ENCODE results near the gene EXOC1. TPM values are rescaled to one million over a fixed set of nuclear protein-coding genes. Genes with fewer than 3 reads are reported as not detected.
A peak's percentile ranks its signal among the peaks of the same experiment; 100 is the strongest.
"Not testable (repeated sequence)": the region's sequence is repeated elsewhere in the genome, so short reads cannot be mapped to it uniquely, and the experiment has no call there.

The EXOC1 gene, protein sequence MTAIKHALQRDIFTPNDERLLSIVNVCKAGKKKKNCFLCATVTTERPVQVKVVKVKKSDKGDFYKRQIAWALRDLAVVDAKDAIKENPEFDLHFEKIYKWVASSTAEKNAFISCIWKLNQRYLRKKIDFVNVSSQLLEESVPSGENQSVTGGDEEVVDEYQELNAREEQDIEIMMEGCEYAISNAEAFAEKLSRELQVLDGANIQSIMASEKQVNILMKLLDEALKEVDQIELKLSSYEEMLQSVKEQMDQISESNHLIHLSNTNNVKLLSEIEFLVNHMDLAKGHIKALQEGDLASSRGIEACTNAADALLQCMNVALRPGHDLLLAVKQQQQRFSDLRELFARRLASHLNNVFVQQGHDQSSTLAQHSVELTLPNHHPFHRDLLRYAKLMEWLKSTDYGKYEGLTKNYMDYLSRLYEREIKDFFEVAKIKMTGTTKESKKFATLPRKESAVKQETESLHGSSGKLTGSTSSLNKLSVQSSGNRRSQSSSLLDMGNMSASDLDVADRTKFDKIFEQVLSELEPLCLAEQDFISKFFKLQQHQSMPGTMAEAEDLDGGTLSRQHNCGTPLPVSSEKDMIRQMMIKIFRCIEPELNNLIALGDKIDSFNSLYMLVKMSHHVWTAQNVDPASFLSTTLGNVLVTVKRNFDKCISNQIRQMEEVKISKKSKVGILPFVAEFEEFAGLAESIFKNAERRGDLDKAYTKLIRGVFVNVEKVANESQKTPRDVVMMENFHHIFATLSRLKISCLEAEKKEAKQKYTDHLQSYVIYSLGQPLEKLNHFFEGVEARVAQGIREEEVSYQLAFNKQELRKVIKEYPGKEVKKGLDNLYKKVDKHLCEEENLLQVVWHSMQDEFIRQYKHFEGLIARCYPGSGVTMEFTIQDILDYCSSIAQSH
- total RNA-seq = 37.4 and 42.5 TPM in 2 replicates

DNA sequence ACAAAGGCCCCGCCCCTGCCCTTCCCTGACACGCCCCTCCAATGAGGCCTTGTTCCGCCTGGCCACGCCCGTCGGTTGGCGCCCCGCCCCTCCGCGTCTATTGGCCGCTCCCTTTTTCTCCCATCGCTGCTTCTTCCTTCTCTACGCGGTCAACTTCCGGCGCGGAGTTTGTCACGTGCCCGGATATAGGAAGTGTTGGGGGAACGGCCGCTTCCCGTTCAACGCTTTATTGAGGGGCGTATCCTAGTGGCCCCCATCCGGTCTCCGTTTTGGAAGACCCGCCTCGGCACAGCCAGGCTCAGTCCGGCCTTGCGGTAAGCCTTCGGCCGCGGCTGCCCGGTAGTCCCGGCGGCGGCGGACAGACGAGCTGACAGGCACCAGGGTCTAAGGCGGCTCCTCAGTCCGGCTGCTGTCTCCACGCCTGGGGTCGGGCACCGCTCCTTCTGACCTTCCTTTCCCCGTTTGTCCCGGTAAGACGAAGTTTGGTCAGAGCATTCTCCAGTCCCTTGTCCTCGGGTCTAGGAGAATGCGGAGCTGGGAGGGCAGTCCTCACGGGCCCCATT, at the start of gene EXOC1:
TSS of gene EXOC1 (plus strand) at position 165 of the 563 bp plus-strand sequence. CDS start 4,676 bp downstream, outside the sequence.
- peak; percentile 58 for DNase-seq (ENCODE audit: extremely low read depth, low read depth, low spot score)

DNA sequence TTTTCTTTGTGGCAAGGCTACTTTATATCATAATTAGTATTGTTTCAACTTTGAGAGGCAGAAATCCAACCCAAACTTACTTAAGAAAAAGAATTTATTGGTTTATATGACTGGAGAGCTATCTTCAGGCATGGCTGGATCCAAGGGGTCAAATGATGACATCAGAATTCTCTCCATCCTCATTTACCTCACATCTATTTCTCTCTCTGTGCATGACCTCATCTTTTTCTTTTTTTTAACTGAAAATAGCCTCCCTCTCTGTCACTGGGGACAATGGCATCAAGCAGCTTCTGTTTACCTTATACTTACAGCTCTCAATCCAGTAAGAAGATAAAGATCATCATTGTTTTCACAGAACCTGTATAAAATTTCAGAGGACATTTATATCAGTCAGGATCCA, 45.9 kb upstream of the EXOC1 start:
- DNase-seq (ENCODE audit: extremely low read depth, low read depth, low spot score) = no peak

DNA sequence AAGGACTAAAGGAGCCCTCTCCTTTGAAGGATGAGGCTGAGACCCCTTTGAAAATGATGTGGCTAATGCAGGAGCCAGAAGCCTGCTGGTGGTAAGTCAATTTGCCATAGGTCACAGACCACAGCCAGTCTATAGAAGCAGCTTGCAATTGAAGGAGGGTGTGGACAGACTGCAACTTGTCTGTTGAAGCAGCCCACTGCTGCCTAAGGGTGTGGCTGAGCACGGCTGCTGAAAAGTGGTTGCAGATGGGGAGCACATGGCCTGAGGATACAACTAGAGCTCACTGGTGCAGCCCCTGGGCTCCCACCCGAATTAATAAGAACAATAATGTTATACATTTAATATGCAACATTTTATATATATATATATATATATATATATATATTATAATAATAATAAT, 45.3 kb upstream of the EXOC1 start:
- DNase-seq (ENCODE audit: extremely low read depth, low read depth, low spot score) = no peak

DNA sequence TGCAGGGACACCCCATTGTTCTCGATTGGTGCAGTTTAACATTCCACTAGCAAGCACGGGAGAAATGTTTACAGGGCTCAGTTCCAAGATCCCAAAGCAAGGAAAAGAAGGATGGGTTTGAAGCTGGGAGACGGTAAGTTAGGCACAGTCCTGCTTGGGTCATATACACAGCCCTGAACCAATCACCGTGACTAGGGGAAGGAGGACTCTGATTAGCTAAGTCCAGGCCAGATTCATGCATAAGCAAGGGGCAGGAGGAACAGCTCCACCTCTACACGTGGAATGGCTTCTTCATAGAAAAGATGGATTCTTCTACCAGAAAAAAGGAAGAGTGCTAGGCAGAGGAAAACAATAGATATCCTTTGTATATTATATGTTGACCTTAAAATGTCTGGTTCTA, 44.8 kb upstream of the EXOC1 start:
- no peak for DNase-seq (ENCODE audit: extremely low read depth, low read depth, low spot score)

DNA sequence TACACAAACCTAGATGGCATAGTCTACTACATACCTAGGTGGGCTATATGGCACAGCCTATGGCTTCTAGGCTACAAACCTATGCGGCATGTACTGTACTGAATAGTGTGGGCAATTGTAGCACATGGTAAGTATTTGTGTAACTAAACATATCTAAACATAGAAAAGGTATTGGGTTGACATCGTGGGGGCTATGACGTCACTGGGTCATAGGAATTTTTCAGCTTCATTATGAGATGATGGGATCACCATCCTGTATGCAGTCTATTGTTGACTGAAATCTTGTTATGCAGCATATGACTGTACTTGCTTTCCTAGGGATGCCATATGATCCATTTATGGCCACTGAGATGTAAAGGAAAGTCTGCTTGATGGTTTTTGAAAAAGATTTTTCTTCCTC, 35.8 kb upstream of the EXOC1 start:
- no peak for DNase-seq (ENCODE audit: extremely low read depth, low read depth, low spot score)

DNA sequence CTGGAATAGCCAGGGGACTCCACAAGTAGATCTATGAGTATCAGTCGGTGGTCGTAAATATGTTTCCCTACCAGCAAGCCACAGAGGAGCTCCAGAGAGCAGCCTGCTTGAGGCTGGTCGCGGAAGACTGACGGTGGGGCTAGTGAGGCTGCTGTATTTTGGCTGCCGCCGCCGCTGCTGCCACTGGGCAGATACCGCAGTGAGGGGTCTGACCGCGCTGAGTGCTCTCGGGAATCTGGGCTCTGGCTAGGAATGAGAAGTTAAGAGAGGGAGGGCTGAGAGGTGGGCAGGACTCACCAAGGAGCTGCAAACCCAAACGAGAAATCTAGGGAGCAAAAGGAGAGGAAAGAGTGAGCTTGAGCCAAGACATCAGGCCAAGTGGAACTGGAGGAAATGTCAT, 33.8 kb upstream of the EXOC1 start, which contains the start of gene EXOC1L:
TSS of gene EXOC1L (plus strand) at position 157 of the 400 bp plus-strand sequence. CDS start at position 394, 237 bp downstream.
- no peak for DNase-seq (ENCODE audit: extremely low read depth, low read depth, low spot score)

DNA sequence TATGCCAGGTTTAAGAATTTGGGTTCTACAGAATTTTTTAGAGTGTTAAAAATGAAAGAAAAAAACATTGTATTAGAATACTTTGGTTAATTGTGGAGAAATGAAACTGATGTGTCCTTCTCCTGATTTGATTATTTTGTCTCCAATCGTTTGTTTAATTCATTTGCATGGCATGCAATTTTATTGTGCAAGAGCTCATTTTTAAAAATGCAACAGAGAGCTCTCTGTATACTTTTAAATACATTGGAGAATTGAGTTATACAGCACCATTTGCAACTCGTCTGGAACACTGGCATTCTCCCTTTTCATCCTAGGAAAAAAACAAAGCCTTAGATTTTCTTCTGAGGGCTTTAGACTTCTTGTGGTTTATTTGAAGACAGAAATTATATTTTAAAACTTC, 33.2 kb upstream of the EXOC1 start:
- no peak for DNase-seq (ENCODE audit: extremely low read depth, low read depth, low spot score)

DNA sequence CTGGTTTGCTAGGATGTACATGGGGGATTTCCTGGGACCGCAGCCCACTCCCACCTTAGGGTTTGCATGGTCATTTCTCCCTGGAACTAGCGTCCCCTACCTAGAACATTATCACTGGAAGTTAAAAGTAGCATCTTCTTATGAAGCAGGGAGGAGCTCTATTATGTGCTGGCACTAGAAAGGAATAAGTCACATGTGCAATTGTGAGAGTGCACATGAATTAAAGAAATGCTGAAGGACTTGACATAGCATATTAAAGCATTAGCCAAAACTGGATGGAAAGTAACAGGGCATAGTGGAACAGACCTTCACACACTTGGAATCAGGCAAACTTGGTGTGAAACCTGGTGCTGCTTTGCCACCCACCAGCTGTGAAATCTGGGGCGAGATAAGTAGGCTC, 31.1 kb upstream of the EXOC1 start:
- no peak for DNase-seq (ENCODE audit: extremely low read depth, low read depth, low spot score)

DNA sequence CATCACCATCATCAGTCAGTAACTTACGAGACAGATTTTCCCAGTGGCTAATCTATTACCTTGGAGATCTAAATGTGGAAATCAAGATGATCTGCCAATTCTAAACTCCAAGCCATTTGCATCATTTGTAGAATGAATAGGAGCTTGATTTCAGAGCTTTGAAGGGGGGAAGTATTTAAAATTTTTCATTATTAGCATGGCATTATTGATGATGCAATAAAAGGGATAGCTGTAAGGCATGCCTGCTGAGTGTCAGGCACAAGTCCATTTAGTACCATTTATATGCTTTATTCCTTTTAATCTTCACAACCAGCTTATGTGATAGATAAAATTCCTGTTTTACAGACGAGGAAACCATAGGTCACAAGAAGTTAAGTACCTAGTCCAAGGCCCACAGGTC, 28.6 kb upstream of the EXOC1 start:
- no peak for DNase-seq (ENCODE audit: extremely low read depth, low read depth, low spot score)

DNA sequence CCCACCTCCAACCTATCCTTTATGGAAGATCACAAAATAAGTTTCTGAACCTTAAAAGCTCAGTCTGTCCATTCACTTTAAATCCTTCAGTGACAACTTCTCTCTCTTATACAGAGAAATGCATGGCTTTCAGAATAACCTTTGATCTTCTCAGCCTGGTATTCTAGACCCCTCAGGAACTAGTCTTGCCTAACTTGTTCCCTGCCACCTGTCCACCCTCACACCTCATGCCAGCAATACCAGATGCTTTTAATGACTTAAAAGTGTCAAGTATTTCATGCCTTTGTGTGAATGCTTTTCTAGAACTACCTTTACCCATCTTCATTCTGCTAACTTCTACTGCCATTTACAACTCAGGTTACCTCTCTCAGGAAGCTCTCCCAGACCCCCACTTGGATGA, 26.5 kb upstream of the EXOC1 start:
- no peak for DNase-seq (ENCODE audit: extremely low read depth, low read depth, low spot score)

DNA sequence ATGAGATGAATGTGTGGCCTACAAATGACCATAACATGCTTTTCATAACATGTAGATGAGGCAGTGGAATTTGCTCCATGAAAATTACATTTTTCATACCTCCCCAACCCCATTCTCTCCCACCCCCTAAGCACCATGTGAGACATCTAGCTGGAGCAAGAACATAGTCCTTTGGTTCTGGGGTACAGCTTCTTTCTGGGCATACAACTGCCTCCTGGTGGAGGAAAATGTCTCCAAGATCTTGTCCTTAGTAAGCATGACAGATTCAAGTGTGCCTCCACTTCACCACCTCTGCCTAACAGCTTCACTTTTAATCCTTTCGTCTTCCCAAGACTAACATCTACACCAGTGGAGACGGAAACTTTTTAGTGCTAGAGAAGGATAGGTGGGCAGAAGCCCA, 25.9 kb upstream of the EXOC1 start:
- DNase-seq (ENCODE audit: extremely low read depth, low read depth, low spot score) = no peak

DNA sequence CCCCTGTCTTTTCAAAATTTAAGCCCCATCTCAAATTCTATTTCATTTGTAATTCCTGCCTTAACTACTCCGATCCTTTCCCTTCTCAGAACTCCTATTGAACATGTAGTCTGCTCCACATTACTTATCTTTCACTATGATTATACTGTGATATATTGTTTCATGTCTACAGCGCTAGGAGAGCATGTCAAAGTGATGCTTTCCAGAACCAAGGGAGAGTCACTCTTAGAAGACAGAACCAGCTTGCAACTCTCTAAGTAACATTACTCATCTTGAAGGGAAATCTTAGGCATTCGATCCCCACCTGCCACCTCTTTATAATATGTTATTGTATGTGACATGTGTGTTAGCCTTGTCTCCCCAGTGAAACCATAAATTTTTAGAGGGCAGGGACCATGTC, 23.4 kb upstream of the EXOC1 start:
- no peak for DNase-seq (ENCODE audit: extremely low read depth, low read depth, low spot score)

DNA sequence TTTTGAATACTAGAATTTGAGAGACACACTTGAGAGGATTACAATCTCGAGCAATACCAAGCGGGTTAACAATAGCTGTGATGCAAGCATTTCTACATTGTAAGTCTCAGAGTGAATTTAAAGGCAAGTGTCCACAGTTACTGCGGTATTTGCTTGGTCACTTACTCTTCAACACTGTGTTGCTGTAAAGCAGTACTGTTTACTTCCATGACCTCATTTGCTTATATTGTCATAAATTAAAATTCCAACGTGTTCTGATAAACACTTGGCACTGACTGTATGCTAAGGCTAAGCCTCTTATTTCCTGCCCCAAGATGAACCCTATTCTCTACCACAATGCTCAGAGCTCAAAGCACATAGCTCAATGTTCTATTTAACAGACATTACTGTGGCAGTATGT, 22.7 kb upstream of the EXOC1 start:
- DNase-seq (ENCODE audit: extremely low read depth, low read depth, low spot score) = no peak

DNA sequence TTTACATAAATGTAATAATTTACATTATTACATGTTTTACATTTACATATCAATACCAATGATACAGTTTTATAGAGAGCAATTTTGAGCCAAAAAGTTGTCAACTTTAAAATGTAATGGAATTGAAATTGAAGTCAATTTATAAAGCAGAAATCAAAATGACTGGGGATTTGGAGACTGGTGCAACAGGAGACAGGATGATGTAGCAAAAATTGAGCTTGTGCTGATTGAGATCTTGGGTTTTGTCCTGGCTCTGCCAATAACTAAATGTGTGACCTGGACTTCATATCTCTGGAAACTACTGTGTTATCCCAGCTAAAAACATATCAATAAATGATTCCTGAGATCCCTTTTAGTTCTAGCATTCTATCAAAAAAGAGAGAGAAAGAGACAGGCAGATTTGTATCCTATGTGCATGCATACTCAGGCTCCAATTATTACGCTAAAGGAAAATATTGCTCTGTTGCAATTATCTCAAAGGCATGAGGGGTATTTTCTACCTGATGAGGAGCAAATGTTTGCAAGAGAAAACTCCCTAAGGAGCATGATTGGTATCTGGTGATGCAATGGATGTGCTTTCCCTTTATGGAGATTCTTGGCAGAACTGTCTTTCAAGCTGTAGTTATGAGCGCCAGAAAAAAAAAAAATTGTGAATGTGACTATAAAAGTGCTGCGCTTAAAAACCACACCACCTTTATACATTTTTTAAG, 19.2 kb upstream of the EXOC1 start:
- no peak for DNase-seq (ENCODE audit: extremely low read depth, low read depth, low spot score)

DNA sequence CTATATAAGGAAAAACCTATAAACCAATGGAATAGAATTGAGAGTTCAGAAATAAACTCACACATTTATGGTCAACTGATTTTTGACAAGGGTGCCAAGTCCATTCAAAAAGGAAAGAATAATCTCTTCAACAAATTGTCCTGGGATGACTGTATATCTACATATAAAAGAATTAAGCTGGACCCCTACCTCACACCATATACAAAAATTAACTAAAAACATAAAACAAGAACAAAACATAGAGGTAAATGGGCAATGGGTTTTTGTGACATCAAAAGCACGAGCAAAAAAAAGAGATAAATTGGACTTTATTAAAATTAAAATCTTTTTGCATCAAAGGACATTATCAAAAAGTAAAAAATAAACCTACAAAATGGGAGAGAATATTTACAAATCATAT, 15.5 kb upstream of the EXOC1 start:
- no peak for DNase-seq (ENCODE audit: extremely low read depth, low read depth, low spot score)

DNA sequence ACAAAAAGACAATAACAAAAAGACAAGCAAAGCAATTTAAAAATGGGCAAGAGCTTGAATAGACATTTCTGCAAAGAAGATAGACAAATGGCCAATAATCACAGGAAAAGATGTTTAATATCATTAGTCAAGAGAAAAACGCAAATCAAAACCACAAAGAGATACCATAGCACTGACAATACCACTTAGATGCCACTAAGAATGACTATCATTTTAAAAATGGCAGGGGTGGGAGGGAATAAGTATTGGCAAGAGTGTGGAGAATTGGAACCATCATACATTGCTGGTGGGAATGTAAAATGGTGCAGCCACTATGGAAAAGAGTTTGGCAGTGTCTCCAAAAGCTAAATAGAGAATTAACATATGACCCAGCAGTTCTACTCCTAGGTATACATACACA, 15.1 kb upstream of the EXOC1 start:
- no peak for DNase-seq (ENCODE audit: extremely low read depth, low read depth, low spot score)

DNA sequence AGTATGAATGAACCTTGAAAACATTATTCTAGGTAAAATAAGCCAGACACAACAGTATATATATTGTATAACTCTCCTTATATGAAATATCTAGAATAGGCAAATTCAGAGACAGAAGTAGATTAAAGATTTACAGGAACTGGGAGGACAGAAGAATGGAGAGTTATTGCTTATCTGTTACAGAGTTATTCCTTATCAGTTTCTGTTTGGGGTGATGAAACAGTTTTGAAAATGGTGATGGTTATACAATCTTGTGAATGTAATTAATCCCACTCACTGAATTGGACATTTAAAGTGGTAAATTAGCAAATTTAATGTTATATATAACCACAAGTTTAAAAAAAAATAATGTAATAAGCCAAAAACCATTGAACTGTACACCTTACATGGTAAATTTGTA, 14.5 kb upstream of the EXOC1 start:
- DNase-seq (ENCODE audit: extremely low read depth, low read depth, low spot score) = no peak

DNA sequence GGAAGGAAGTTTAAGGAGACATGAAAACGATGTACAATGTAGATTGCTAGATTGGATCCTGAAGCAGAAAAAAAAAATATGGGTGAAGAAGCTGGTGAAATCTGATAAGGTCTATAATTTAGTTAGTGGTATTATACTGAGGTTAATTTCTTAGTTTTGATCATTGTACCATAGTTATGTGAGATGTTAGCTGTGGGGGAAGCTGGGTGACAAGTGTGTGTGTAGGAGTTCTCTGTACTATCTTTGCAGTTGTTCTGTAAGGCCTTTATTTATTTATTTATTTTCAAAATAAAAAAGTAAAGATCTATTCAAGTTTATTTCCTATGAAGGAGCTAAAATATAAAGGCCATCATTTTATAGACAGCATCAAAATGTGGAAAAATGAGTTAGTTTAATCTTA, 12.5 kb upstream of the EXOC1 start:
- no peak for DNase-seq (ENCODE audit: extremely low read depth, low read depth, low spot score)

DNA sequence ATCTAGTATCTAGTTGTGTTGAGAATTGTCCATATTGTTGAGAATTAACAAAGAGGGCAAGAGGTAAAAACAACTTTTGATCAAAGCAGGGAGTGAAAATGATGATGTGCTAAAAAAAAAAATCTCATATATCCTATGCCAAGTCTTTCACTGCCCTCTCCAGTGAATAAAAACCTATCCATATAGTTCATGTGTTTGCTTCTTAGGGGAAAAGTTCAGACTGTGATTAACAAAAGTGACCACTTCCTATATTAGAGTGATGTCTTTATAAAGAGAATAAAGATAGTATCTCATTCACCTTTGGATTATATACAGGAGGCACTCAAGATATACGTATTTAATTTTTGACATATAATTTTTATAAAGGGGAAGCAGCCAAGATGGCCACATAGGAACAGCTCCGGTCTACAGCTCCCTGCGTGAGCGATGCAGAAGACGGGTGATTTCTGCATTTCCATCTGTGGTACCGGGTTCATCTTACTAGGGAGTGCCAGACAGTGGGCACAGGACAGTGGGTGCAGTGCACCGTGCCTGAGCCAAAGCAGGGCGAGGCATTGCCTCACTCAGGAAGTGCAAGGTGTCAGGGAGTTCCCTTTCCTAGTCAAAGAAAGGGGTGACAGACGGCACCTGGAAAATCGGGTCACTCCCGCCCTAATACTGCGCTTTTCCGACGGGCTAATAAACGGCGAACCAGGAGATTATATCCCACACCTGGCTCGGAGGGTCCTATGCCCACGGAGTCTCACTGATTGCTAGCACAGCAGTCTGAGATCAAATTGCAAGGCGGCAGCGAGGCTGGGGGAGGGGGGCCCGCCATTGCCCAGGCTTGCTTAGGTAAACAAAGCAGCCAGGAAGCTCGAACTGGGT, 11.8 kb upstream of the EXOC1 start:
- DNase-seq (ENCODE audit: extremely low read depth, low read depth, low spot score) = not testable (repeated sequence)

DNA sequence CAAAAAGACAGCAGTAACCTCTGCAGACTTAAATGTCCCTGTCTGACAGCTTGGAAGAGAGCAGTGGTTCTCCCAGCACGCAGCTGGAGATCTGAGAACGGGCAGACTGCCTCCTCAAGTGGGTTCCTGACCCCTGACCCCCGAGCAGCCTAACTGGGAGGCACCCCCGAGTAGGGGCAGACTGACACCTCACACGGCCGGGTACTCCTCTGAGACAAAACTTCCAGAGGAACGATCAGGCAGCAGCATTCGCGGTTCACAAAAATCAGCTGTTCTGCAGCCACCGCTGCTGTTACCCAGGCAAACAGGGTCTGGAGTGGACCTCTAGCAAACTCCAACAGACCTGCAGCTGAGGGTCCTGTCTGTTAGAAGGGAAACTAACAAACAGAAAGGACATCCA, 11.1 kb upstream of the EXOC1 start:
- not testable (repeated sequence) for DNase-seq (ENCODE audit: extremely low read depth, low read depth, low spot score)
